HepG2 (cell line): ENCODE results near the gene EYA2. TPM values are rescaled to one million over a fixed set of nuclear protein-coding genes. Genes with fewer than 3 reads are reported as not detected.

Experiments used
- ATAC-seq: fragments of 200-7000 bp; cut with Tn5 transposase; 3 replicates; pipeline ENCODE4 v1.9.1; 2020; ENCODE audit warnings: mild to moderate bottlenecking, moderate library complexity
- BruUV-seq: library from RNA; stranded (reverse); fragments of 400-500 nt; replicated peaks from 2 replicates; lab custom pipeline; 2021; lab: Mats Ljungman, UMichigan
- CTCF ChIA-PET: fragments of 300-600 bp; formaldehyde crosslinking; extraction: SDS; loops from one replicate; lab custom pipeline; 2021; ENCODE audit warnings: low total read pairs, inconsistent platforms, low intra/inter-chr PET ratio; lab: Yijun Ruan, JAX
- POLR2A ChIA-PET: fragments of 350-600 bp; sonication (Branson Sonifier 250); formaldehyde crosslinking; loops from one replicate; lab custom pipeline; 2020; ENCODE audit warnings: antibody characterized with exemption, inconsistent platforms; lab: Yijun Ruan, JAX
- DNase-seq: peaks from one replicate; pipeline ENCODE4 v3.0.0-alpha.2; 2015; ENCODE audit warnings: low spot score
- FAIRE-seq: peaks from 3 replicates; lab custom pipeline; 2011; peaks lifted over from hg19 to GRCh38; lab: Jason Lieb, UNC
- H2AFZ ChIP-seq: one replicate; pipeline ENCODE4 v1.6.1; 2011; ENCODE audit warnings: low read length, inconsistent platforms
- H3K27ac ChIP-seq: fragments of 300-600 bp; 3 replicates; pipeline ENCODE4 v1.8.0; 2011; ENCODE audit warnings: mixed run types, mild to moderate bottlenecking, mixed read lengths, low read length, inconsistent platforms; ENCODE audit not compliant: insufficient read depth; ENCODE audit errors: extremely low read length
- H3K27me3 ChIP-seq, 2 experiments: fragments of 200-600 bp in 1 of 2; 2 replicates in 1 of 2; 3 replicates in 1 of 2; pipeline versions ENCODE4 v1.6.0 to v1.8.0; 2011; ENCODE audit warnings: low read length in 2 of 2, mild to moderate bottlenecking in 2 of 2, moderate library complexity in 2 of 2, inconsistent platforms in 1 of 2; ENCODE audit not compliant: insufficient read depth in 2 of 2, control insufficient read depth in 1 of 2
- H3K36me3 ChIP-seq, 2 experiments: fragments of 200-600 bp in 1 of 2; replicated peaks in 1 of 2; 2 replicates in 1 of 2; 3 replicates in 1 of 2; pipeline versions ENCODE4 v1.5.1 to v1.8.0; 2011; ENCODE audit warnings: low read length in 2 of 2, inconsistent platforms in 1 of 2; ENCODE audit not compliant: insufficient read depth in 2 of 2, control insufficient read depth in 1 of 2
- H3K4me1 ChIP-seq: 2 replicates; pipeline ENCODE4 v1.5.1; 2012; ENCODE audit warnings: low read length, inconsistent platforms; ENCODE audit not compliant: insufficient read depth
- H3K4me2 ChIP-seq: 2 replicates; pipeline ENCODE4 v1.6.0; 2011; ENCODE audit warnings: low read depth, low read length, inconsistent platforms
- H3K4me3 ChIP-seq, 3 experiments: fragments of 200-600 bp in 1 of 3; sonication (generic), shearing (Covaris generic) in 1 of 3; replicated peaks in 1 of 3; 2 replicates each; pipeline ENCODE4 v1.5.1; 2011 to 2016; ENCODE audit warnings: low read length in 3 of 3, inconsistent platforms in 2 of 3, low read depth in 2 of 3, mild to moderate bottlenecking in 2 of 3, control low read depth in 1 of 3, mixed read lengths in 1 of 3; ENCODE audit not compliant: insufficient read depth in 1 of 3
- H3K79me2 ChIP-seq: one replicate; pipeline ENCODE4 v1.6.1; 2011; ENCODE audit warnings: low read length, inconsistent platforms; ENCODE audit not compliant: insufficient read depth
- H3K9ac ChIP-seq: 2 replicates; pipeline ENCODE4 v1.6.0; 2011; ENCODE audit warnings: mild to moderate bottlenecking, low read depth, low read length, inconsistent platforms; ENCODE audit not compliant: insufficient read depth
- H3K9me3 ChIP-seq: 2 replicates; pipeline ENCODE4 v1.5.1; 2012; ENCODE audit warnings: mild to moderate bottlenecking, low read length
- H4K20me1 ChIP-seq: 2 replicates; pipeline ENCODE4 v1.6.0; 2011; ENCODE audit warnings: inconsistent platforms, mild to moderate bottlenecking, low read length, moderate library complexity; ENCODE audit not compliant: insufficient read depth
- CEBPG ChIP-seq: IDR thresholded peaks from 2 replicates; pipeline ENCODE4 v1.6.1; 2016
- CENPT ChIP-seq: sonication (generic); formaldehyde crosslinking; IDR thresholded peaks from 2 replicates; pipeline ENCODE4 v1.8.0; 2022; ENCODE audit warnings: low read depth, mild to moderate bottlenecking, moderate library complexity, missing genetic modification reagents
- HCFC1 ChIP-seq: fragments of 150-350 bp; IDR thresholded peaks from 2 replicates; pipeline ENCODE4 v1.6.1; 2014; ENCODE audit warnings: low read depth, low read length
- HMG20B ChIP-seq: conservative IDR thresholded peaks from 2 replicates; pipeline ENCODE4 v1.6.1; 2016; ENCODE audit warnings: missing genetic modification reagents, missing compliant biosample characterization
- KDM4B ChIP-seq: sonication (generic); formaldehyde crosslinking; IDR thresholded peaks from 2 replicates; pipeline ENCODE4 v1.4.0; 2020; ENCODE audit warnings: missing genetic modification reagents
- NFIB ChIP-seq: sonication (generic); formaldehyde crosslinking; IDR thresholded peaks from 2 replicates; pipeline ENCODE4 v1.9.0; 2021; ENCODE audit warnings: missing genetic modification reagents, mild to moderate bottlenecking, borderline replicate concordance
- NONO ChIP-seq, 2 experiments: fragments of 450-650 bp in 1 of 2; sonication (generic) in 1 of 2; formaldehyde crosslinking in 1 of 2; IDR thresholded peaks in 1 of 2; conservative IDR thresholded peaks in 1 of 2; 2 replicates each; pipeline versions ENCODE4 v1.6.1 to v1.8.0; 2017 to 2022; ENCODE audit warnings: mild to moderate bottlenecking in 1 of 2, missing genetic modification reagents in 1 of 2, moderate library complexity in 1 of 2
- PAWR ChIP-seq: sonication (generic); formaldehyde crosslinking; IDR thresholded peaks from 2 replicates; pipeline ENCODE4 v1.4.0; 2020; ENCODE audit warnings: missing genetic modification reagents, mild to moderate bottlenecking, borderline replicate concordance
- PHF21A ChIP-seq: sonication (generic); formaldehyde crosslinking; IDR thresholded peaks from 2 replicates; pipeline ENCODE4 v1.5.0; 2020; ENCODE audit warnings: mild to moderate bottlenecking, missing genetic modification reagents
- SAP130 ChIP-seq: IDR thresholded peaks from 2 replicates; pipeline ENCODE4 v1.6.1; 2016; ENCODE audit warnings: low read depth
- THAP11 ChIP-seq: IDR thresholded peaks from 2 replicates; pipeline ENCODE4 v1.6.1; 2016; ENCODE audit warnings: missing biosample characterization, missing genetic modification reagents
- ZKSCAN8 ChIP-seq: IDR thresholded peaks from 2 replicates; pipeline ENCODE4 v1.6.1; 2016; ENCODE audit warnings: borderline replicate concordance, missing genetic modification reagents, missing compliant biosample characterization
- ZNF143 ChIP-seq: sonication (generic); formaldehyde crosslinking; IDR thresholded peaks from 2 replicates; pipeline ENCODE4 v1.4.0; 2020; ENCODE audit warnings: missing genetic modification reagents
- ZNF431 ChIP-seq: sonication (generic); formaldehyde crosslinking; IDR thresholded peaks from 2 replicates; pipeline ENCODE4 v1.9.0; 2022; ENCODE audit warnings: missing genetic modification reagents, low read depth, mild to moderate bottlenecking, borderline replicate concordance
- ZUFSP ChIP-seq: sonication (generic); formaldehyde crosslinking; IDR thresholded peaks from 2 replicates; pipeline ENCODE4 v1.9.0; 2021; ENCODE audit warnings: missing genetic modification reagents, mild to moderate bottlenecking, borderline replicate concordance
- WGBS: methylation state at CpG from one replicate; pipeline ENCODE4 v1.1.6; 2017; ENCODE audit warnings: low lambda C conversion rate; 5-methylcytosine and 5-hydroxymethylcytosine counted together
- in situ Hi-C: cut with HindIII; loops from 2 replicates; pipeline ENCODE4 v1.10.0; 2017; ENCODE audit warnings: low pct_unique_long_range_greater_than_20kb; ENCODE audit not compliant: extremely low pct_ligation_motif_present
- intact Hi-C: fragments of 100-400 bp; cut with micrococcal nuclease; formaldehyde crosslinking; loops from one replicate; pipeline ENCODE4 v1.10.0; 2022; ENCODE audit not compliant: unreplicated experiment
- polyA plus RNA-seq, 8 experiments: library from polyadenylated mRNA; depleted of rRNA in 3 of 8; stranded (reverse) in 7 of 8; unstranded in 1 of 8; fragments of >200 nt; fragmentation: Illumina TruSeq in 4 of 8; extraction: Trizol in 4 of 8; gene quantifications; 2 replicates each; pipeline versions ENCODE4 v1.2.1 to v1.2.3, GENCODE V29; 2011 to 2016; ENCODE audit warnings: low read depth in 4 of 8, missing spikeins in 1 of 8, mixed read lengths in 1 of 8; ENCODE audit not compliant: insufficient read depth in 1 of 8
- total RNA-seq, 5 experiments: library from RNA; depleted of rRNA; stranded (reverse); fragments of >200 nt; fragmentation: Illumina TruSeq; extraction: Trizol; gene quantifications; 2 replicates each; pipeline ENCODE4 v1.2.3, GENCODE V29; 2016; ENCODE audit warnings: low read depth in 1 of 5

The EYA2 gene
- total and polyA plus RNA-seq, 2 of the 13 experiments (the other 11 are each of a cell fraction or from before 2014, with no cell fraction given): not detected

DNA sequence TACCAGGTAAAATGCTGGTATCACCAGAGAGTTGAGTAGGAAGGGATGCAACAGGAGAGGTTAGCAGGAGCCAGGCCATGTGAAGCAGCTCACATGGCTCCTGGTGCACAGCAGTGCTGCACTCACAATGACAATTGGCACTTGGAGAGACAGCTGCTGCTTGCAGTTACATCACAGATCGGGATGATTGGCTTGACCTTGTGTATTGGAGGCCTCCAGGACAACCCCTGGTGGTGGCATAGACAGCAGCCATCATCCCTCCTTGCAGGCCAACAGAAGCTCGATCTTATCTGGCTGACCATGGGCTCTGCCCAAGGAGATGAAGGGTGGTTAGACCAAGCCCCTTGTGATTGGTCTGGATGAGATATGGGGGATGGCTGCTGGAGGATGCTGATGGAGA lies 73.0 kb downstream of the EYA2 start:
- TF ChIP-seq SAP130: no peak
- TF ChIP-seq NONO (IDR thresholded peaks at IDR 0.05): no peak
- TF ChIP-seq NONO (CRISPR knock-in tag; conservative IDR thresholded peaks at IDR 0.05): no peak
- no peak for TF ChIP-seq PHF21A (CRISPR knock-in tag)
- no peak for TF ChIP-seq PAWR (CRISPR knock-in tag)
- ChIA-PET CTCF (no interaction called here), POLR2A (no interaction called here)
- DNase-seq (peak; percentile 28), ATAC-seq (peak; percentile 49), FAIRE-seq (no peak)
- no peak overlapping the region for H2AFZ ChIP-seq
- H3K9me3 ChIP-seq: no peaks in the 10 kb centered on the region
- BruUV-seq: no TSS peak
- H3K4me1 ChIP-seq: peaks cover 13% of the 10 kb centered on the region
- in situ Hi-C loops (no loop called here), intact Hi-C loops (no loop called here)
- H3K27ac ChIP-seq: no peak overlapping the region
- no peak overlapping the region for H3K4me3 ChIP-seq
- H4K20me1 ChIP-seq: no peaks in the 10 kb centered on the region
- no peaks in the 10 kb centered on the region for H3K36me3 ChIP-seq
- H3K79me2 ChIP-seq: no peaks in the 10 kb centered on the region
- H3K9ac ChIP-seq: no peak overlapping the region
- 0% methylated on average over 1 of the region's 2 CpGs for WGBS
- no peak overlapping the region for H3K4me2 ChIP-seq
- H3K27me3 ChIP-seq: peaks cover 3 to 27% of the 10 kb centered on the region in 2 experiments; a peak in 3 of 5 replicates

DNA sequence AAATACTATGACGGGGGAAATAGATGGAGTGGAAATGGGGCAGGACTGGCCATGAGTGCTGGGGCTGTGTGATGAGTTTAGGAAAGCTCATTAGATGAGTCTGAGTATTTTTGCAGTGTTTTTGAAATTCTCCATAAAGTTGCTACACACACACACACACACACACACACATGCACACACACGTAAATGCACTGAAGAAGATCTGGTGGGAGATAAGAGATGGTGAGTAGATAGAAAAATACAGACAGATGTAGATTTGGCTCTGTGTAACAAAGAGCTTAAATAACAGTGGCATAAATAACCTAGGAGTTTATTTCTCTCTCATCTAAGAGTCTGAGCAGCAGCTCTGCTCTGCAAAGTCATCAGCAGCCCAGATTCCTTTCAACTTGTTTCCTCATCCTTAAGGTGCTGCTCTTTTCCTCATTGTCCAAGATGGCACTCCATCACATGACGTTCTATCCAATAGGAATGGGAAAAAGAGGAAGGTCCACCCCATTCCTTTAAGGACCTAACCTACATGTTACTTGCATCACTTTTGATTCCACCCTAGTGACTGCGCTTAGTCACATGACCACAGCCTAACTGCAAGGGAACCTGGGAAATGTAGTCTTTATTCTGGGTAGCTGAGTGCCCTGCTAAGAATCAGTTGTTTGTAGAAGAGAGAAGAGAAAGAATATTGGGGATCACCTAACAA lies 76.4 kb downstream of the EYA2 start:
- Histone ChIP-seq H3K4me2 (no peak overlapping the region), H3K9me3 (no peaks in the 10 kb centered on the region), H3K27me3 (peaks cover 2 to 15% of the 10 kb centered on the region in 2 experiments; a peak in 2 of 5 replicates), H3K9ac (no peak overlapping the region), H3K36me3 (no peaks in the 10 kb centered on the region), H3K27ac (no peak overlapping the region), H3K79me2 (no peaks in the 10 kb centered on the region), H3K4me1 (peaks cover under 1% of the 10 kb centered on the region; the same call in 1 of the 2 replicates), H3K4me3 (no peak overlapping the region), H4K20me1 (no peaks in the 10 kb centered on the region), H2AFZ (no peak overlapping the region)
- no peak for FAIRE-seq
- TF ChIP-seq ZUFSP (CRISPR knock-in tag) (no peak), HMG20B (CRISPR knock-in tag) (no peak), ZNF431 (no peak), KDM4B (CRISPR knock-in tag) (no peak), ZNF143 (peak; percentile 86), CENPT (CRISPR knock-in tag) (no peak), THAP11 (CRISPR knock-in tag) (peak; percentile 96), HCFC1 (peak; percentile 53), NFIB (CRISPR knock-in tag) (no peak), ZKSCAN8 (CRISPR knock-in tag) (no peak), CEBPG (0 out of 2 replicates have a peak, but pooled peaks have one; percentile 19)
- 9% methylated on average over 4 of the region's 4 CpGs for WGBS
- CTCF ChIA-PET: no interaction called here
- no TSS peak for BruUV-seq
- in situ Hi-C loops: no loop called here
- peak; percentile 21 for DNase-seq
- ATAC-seq: no peak
- POLR2A ChIA-PET: no interaction called here
- intact Hi-C loops: no loop called here
